ENCODE data around the gene BACH2. TPM values are rescaled to one million over a fixed set of nuclear protein-coding genes. Genes with fewer than 3 reads are reported as not detected.
A peak's percentile ranks its signal among the peaks of the same experiment; 100 is the strongest.
"Not testable (repeated sequence)": the region's sequence is repeated elsewhere in the genome, so short reads cannot be mapped to it uniquely, and the experiment has no call there.

The BACH2 gene
- total RNA-seq, 1 donor from 2014 or later, result 11.9 TPM

- DNase-seq, result no peak
Measured at GRCh38 chr6:90209527-90209926, 87.1 kb downstream of the BACH2 start.

- not testable (repeated sequence) for DNase-seq
Measured at GRCh38 chr6:90208690-90209089, 88.0 kb downstream of the BACH2 start.

GRCh38 chr6:90204327-90205056 is 92.2 kb downstream of the BACH2 start:
- no peak for DNase-seq

- no peak for DNase-seq
Measured at GRCh38 chr6:90203672-90204071, 93.0 kb downstream of the BACH2 start.

GRCh38 chr6:90202156-90202555 is 94.5 kb downstream of the BACH2 start:
- DNase-seq, result no peak

- no peak for DNase-seq
Measured at GRCh38 chr6:90199900-90200299, 96.7 kb downstream of the BACH2 start.

- no peak for DNase-seq
Measured at GRCh38 chr6:90198758-90199425, 97.8 kb downstream of the BACH2 start.

GRCh38 chr6:90197854-90198496 is 98.7 kb downstream of the BACH2 start:
- no peak for DNase-seq

GRCh38 chr6:90195094-90195829 is 101.4 kb downstream of the BACH2 start:
- no peak for DNase-seq

- peak; percentile 19 for DNase-seq
Measured at GRCh38 chr6:90194371-90194841, 102.2 kb downstream of the BACH2 start.

GRCh38 chr6:90193359-90193758 is 103.3 kb downstream of the BACH2 start:
- DNase-seq, result no peak

GRCh38 chr6:90192857-90193256 is 103.8 kb downstream of the BACH2 start:
- no peak for DNase-seq

- no peak for DNase-seq
Measured at GRCh38 chr6:90190752-90191395, 105.8 kb downstream of the BACH2 start.

- no peak for DNase-seq
Measured at GRCh38 chr6:90190131-90190530, 106.5 kb downstream of the BACH2 start.

- peak; percentile 16 for DNase-seq
Measured at GRCh38 chr6:90187437-90188121, 109.1 kb downstream of the BACH2 start.

GRCh38 chr6:90186637-90187371 is 109.8 kb downstream of the BACH2 start:
- no peak for DNase-seq

- no peak for DNase-seq
Measured at GRCh38 chr6:90186026-90186425, 110.6 kb downstream of the BACH2 start.

GRCh38 chr6:90184334-90185298 is 112.0 kb downstream of the BACH2 start:
- peak; percentile 16 for DNase-seq

GRCh38 chr6:90183587-90184333 is 112.9 kb downstream of the BACH2 start:
- DNase-seq, result no peak
